Keratinocyte (primary cell): Measurements from ENCODE around the gene SERPINE2.

Experiments
- EZH2 ChIP-seq: IDR thresholded peaks from one replicate; pipeline ENCODE4 v1.6.1; 2012; ENCODE audit warnings: inconsistent platforms, mild to moderate bottlenecking, low read length, moderate library complexity
- TF ChIP-seq, protein P1 (sequence below), 3 experiments: IDR thresholded peaks in 1 of 3; conservative IDR thresholded peaks in 1 of 3; optimal IDR thresholded peaks in 1 of 3; 2 replicates in 2 of 3; 3 replicates in 1 of 3; pipeline versions ENCODE3 to v1.5.1; 2011; ENCODE audit warnings: low read length in 3 of 3, mild to moderate bottlenecking in 3 of 3, moderate library complexity in 2 of 3, control low read depth in 1 of 3, inconsistent platforms in 1 of 3; ENCODE audit not compliant: insufficient read depth in 2 of 3; ENCODE audit errors: extremely low read depth in 1 of 3

DNA sequence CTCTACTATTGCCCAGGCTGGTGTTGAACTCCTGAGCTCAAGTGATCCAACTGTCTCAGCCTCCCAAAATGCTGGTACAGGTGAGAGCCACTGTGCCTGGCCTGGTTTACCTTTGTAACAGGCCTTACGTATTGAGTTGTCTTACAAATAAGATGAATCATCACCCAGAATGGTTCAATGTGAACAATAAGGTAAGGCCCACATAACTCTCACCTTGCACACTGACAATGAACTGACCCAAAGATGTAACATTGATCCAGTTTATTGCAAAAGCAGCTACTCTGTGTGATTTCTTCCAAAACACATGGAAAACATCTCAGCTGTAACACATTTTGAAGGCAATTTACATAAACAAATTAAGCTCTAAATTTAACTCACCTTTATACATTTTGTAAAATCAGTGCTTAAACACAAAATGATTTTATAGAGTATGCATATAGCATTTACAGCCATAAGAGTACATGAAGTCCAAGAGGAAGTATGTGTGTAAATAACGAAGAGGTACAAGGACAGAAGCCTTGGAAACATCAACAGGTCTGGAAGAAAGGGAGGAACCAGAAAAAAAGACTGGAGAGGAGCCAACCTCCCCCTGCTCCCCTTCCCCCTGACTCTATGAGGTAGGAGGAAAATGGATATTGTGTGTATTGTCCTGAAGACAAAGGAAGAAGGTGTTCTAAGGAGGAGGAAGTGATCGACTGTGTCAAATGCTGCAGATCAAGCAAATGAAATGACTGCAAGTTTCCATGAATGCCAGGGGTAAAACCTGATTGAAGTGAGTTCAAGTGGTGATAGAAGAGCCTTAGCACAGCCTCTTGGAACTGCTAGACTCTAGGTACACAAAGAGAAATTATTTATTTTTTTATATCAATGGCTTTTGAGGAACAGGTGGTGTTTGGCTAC, 88.4 kb downstream of the SERPINE2 start:
- TF ChIP-seq, protein P1, sequence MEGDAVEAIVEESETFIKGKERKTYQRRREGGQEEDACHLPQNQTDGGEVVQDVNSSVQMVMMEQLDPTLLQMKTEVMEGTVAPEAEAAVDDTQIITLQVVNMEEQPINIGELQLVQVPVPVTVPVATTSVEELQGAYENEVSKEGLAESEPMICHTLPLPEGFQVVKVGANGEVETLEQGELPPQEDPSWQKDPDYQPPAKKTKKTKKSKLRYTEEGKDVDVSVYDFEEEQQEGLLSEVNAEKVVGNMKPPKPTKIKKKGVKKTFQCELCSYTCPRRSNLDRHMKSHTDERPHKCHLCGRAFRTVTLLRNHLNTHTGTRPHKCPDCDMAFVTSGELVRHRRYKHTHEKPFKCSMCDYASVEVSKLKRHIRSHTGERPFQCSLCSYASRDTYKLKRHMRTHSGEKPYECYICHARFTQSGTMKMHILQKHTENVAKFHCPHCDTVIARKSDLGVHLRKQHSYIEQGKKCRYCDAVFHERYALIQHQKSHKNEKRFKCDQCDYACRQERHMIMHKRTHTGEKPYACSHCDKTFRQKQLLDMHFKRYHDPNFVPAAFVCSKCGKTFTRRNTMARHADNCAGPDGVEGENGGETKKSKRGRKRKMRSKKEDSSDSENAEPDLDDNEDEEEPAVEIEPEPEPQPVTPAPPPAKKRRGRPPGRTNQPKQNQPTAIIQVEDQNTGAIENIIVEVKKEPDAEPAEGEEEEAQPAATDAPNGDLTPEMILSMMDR (optimal IDR thresholded peaks at IDR 0.05 in 1 of 3, IDR thresholded peaks at IDR 0.05 in 1 of 3, conservative IDR thresholded peaks at IDR 0.05 in 1 of 3; ENCODE audit: extremely low read depth in 1 of 3, insufficient read depth in 2 of 3, low read length in 3 of 3): no peak
- TF ChIP-seq EZH2: no peak
